GM15510 (cell line): ENCODE measurements around the gene NTM.

Source experiments
- POLR2A ChIP-seq: IDR thresholded peaks from 3 replicates; pipeline ENCODE4 v1.6.1; 2011; ENCODE audit warnings: borderline replicate concordance; ENCODE audit not compliant: insufficient read length; ENCODE audit errors: extremely low read depth

The NTM gene

DNA sequence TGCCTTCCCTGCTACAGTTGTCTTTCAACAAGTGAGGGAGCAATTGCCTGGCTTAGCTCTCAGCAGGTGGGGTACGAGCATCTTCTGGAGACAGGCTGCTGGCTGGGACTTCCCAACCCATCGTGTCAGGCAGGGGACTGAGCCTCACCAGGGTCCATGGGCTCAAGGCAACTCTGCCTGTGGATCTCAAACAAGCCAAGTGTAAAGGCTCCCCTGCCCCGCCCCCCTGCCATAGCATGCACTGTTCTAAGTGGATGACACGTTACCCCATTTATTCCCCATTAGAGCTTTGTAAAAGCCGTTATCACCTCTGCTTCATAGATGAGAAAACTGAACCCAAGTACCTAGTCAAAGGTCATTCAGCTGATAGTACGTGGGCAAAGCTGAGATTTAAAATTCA is 222.9 kb downstream of the NTM start:
- no peak for TF ChIP-seq POLR2A

DNA sequence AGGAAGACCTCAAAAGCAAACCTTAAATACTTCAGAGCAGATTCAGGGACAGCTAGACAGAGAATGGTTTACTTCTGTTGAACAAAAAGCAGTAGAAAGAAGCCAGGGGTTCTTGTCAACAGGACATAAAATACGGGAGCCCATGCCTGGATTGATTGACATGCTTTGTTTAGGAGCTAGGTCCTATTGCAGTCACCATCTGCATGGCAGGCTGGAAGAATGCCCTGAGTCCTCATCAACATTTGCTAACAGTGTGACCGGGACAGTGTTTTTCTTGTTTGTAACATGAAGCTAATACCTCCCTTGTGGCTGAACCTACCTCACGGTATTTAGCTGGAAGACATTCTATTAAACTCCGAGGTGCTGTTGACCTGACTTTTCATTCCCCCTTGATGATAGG is 225.4 kb downstream of the NTM start:
- TF ChIP-seq POLR2A = no peak

- no peak for TF ChIP-seq POLR2A
These were observed 227.5 kb downstream of the NTM start for GRCh38 chr11:131597890-131598289.

- TF ChIP-seq POLR2A = no peak
These were observed 227.9 kb downstream of the NTM start for GRCh38 chr11:131598305-131598704.

DNA sequence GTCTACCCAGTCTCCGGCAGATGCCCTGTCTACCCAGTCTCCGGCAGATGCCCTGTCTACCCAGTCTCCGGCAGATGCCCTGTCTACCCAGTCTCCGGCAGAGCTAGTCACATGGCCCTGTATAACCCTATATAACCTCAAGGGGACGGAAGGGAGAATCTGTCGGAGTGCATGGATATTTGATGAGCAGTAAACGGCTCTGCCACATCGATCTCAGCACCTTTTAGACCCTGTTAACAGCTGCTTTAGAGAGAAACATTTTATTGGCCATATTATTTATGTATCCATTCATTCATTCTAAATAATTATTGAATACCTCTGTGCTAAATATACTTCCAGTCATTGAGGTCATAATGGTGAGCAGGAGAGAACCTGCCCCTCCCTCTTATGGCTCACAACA is 228.9 kb downstream of the NTM start:
- TF ChIP-seq POLR2A = no peak

DNA sequence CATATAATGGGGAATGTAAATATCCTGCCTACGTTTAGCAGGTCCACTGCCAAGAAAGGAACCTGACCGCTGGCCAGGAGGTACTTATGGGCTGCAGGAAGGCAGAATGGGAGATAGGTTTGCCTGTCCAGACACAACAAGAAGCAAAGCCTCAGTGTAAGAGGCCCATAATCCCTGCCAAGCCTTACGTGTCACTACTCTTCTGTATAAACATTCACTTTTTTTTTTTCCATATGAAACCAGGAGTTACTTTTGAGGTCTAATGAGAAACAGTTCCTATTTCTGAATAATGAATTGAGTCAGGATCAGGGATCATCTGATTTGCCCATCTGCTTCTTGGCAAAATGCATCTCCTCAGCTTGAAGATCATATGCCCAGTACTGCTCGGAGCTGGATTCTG is 230.2 kb downstream of the NTM start:
- TF ChIP-seq POLR2A = no peak

DNA sequence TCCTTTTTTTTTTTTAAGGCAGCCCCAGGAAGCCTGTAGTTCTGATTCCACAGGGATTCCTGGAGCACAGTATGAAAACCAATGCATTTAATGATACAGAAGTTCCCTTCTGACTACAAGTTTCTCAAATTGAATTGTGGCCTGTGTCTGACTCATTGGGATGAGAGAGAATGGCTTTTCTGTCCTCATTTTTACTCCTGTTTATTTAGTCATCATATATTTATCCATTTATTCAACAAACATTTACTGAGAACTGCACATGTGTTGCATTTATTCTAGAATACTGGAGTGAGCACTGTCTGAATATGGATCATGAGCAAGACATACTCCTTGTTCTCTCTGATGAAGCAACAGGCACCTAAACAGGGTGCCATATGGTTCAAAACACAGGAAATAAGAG is 231.2 kb downstream of the NTM start:
- no peak for TF ChIP-seq POLR2A

DNA sequence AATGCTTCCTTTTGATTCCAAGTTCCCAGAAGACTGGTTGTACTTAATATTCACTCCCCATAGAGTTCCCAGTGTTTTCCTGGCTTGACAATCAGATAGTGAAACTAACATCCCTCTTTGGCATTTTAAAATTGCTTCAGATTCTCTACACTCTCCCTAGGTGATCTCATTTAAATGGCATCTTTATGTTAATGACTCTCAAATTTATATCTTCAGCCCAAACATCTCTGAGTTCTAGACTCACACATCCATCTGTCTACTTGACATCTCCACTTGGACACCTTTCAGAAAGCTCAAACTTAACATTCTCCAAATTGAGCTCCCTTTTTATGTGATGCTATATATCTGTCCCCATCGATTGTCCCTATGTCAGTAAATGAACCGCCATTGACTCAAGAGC is 232.0 kb downstream of the NTM start:
- no peak for TF ChIP-seq POLR2A

DNA sequence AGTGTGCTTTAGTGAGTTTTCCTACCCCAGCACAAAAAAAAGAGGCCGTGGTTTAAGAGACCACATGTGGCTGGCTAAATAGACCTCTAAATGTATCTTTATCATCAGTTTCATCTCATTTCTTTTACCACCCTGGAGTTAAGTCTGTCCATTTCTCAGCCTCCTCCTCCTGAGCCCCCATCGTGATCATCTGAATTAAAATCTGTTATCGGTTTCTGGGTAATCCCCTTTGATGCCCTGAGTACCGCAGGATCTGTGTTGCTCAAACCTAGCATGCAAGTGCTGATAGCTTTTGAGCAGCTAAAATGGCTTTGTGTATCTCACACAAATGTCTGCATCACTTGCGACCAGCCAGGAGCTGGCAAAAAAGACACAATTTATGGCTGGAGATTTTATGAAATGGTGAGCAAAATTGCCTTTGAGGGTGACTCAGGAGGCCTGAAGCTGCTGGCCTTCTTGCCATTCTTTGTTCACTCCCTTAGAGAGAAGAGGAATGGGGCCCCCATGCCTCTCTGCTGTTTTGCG is 236.5 kb downstream of the NTM start:
- no peak for TF ChIP-seq POLR2A

- TF ChIP-seq POLR2A = no peak
These were observed 238.9 kb downstream of the NTM start for GRCh38 chr11:131609337-131609736.

- no peak for TF ChIP-seq POLR2A
These were observed 239.5 kb downstream of the NTM start for GRCh38 chr11:131609921-131610320.

DNA sequence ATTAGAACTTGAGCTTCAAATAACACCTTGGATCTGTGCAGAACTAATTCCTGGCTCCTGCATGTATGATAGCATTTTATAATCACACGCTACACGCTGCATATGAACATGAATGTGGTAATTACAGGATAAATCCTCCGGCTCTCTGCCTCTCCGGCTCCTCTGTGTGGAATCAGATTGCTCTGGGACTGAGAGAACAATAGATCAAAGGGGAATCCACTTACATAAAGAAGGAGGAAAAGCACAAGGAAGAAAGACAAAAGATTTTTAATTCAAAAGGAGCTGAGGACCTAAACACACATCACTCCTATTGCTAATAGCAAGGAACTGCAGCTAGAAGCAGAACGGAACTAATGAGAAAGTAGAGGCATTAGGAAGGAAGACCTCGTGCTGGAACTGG is 240.9 kb downstream of the NTM start:
- no peak for TF ChIP-seq POLR2A

GRCh38 chr11:131612533-131612932 is 242.1 kb downstream of the NTM start:
- no peak for TF ChIP-seq POLR2A

DNA sequence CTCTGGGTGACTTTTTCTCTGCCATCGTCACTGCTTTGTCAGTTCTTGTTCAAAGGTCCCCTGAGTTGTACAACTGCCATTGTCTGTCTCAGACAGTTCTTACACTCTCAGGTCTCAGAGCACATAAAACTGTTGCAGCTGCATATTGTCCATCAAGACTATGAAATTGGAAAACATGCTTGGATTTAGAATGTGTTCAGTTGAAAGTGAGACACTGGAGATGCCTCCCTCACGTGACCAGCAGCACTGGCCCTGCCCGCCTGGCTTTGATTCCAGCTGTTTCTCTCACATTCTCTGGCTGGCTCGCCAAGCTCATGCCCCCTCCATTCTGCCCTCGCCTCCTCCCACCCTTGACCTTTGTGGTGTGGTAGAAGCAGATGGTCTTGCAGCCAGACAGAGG is 244.2 kb downstream of the NTM start:
- TF ChIP-seq POLR2A = no peak

- TF ChIP-seq POLR2A = no peak
These were observed 245.2 kb downstream of the NTM start for GRCh38 chr11:131615611-131616010.

DNA sequence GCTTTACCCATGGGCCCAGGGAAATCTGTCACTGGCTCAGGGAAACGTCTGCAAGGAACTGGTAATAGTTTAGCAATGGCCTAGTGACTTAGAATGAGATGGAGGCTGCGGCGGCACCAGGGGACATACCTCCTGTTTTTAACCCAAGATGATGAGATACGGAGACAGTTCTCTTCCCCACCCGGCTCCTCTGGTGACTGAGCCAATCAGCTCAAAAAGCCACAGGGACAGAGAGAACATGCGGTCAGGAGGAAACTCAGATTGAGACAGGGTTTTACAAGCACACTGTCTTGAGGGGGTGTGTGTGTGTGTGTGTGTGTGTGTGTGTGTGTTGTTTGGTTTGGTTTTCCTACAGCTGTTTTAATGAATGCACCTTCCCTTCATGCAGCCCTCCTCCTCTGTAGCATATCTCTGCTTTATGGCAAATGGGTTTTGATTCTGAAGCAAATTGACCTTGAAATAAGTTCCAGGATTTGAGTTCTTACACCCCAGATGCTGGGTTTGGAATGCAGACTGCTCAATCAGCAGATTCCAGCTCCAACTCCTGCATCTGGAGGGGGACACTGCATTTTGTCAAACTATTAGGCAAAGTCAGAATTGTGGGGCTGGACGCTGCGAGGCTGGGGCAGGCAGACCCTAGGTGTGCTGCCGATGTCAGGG is 246.2 kb downstream of the NTM start:
- no peak for TF ChIP-seq POLR2A

DNA sequence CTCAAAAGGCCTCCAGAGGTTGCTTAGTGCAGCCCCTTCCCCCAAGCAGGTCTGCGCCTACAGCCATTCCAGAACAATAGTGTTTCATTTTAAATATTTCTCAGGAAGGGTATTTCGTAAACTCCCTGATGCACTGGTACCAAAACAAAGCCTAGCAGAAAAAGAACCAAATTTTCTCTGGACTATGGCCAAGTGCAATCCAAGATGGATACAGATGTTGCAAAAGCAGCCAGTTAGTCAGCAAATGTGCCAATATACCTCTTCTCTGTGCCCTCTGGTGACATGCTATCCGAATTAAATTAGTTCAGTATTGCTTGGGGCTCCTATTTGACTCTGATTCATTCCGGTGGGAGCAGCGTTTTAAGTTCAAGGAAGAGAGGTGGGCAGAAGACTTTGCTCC is 247.8 kb downstream of the NTM start:
- no peak for TF ChIP-seq POLR2A
